ENCODE data around the gene YIPF2.

The YIPF2 gene

GRCh38 chr19:10895363-10895762 lies 33.1 kb downstream of the YIPF2 start:
- Histone ChIP-seq H3F3A (ENCODE audit: insufficient read depth, low read length) (no peaks in the 10 kb centered on the region), H3K9ac (ENCODE audit: low read length) (no peak overlapping the region), H3K4me2 (ENCODE audit: low read depth, low read length) (no peak overlapping the region), H3K4me1 (ENCODE audit: low read length) (no peaks in the 10 kb centered on the region), H3K79me2 (ENCODE audit: low read length) (peaks cover 62% of the 10 kb centered on the region), H3K36me3 (replicated peaks; ENCODE audit: insufficient read depth, low read length) (no peaks in the 10 kb centered on the region), H4K20me1 (ENCODE audit: insufficient read depth, low read length) (no peaks in the 10 kb centered on the region), H3K27me3 (replicated peaks; ENCODE audit: insufficient read depth, low read length) (no peaks in the 10 kb centered on the region), H3K9me3 (replicated peaks; ENCODE audit: insufficient read depth, low read length) (no peaks in the 10 kb centered on the region), H3K9me2 (replicated peaks; ENCODE audit: insufficient read depth, low read length) (no peaks in the 10 kb centered on the region), H2AFZ (ENCODE audit: low read length) (no peak overlapping the region), H3K4me3 (ENCODE audit: low read length) (no peak overlapping the region), H3K27ac (ENCODE audit: low read length) (no peak overlapping the region)
- TF ChIP-seq CTCF (IDR thresholded peaks at IDR 0.05; ENCODE audit: low read length) (no peak), EZH2 (optimal IDR thresholded peaks at IDR 0.05; ENCODE audit: low read depth, low read length) (no peak), EZH2phosphoT487 (IDR thresholded peaks at IDR 0.05; ENCODE audit: low read length) (no peak)
- no peak for DNase-seq

GRCh38 chr19:10894911-10895213 lies 33.6 kb downstream of the YIPF2 start:
- Histone ChIP-seq H3K27ac (ENCODE audit: low read length) (no peak overlapping the region), H3K9me2 (replicated peaks; ENCODE audit: insufficient read depth, low read length) (no peaks in the 10 kb centered on the region), H2AFZ (ENCODE audit: low read length) (no peak overlapping the region), H3K4me2 (ENCODE audit: low read depth, low read length) (no peak overlapping the region), H3K36me3 (replicated peaks; ENCODE audit: insufficient read depth, low read length) (no peaks in the 10 kb centered on the region), H3K79me2 (ENCODE audit: low read length) (peaks cover 57% of the 10 kb centered on the region), H3K4me3 (ENCODE audit: low read length) (no peak overlapping the region), H3F3A (ENCODE audit: insufficient read depth, low read length) (no peaks in the 10 kb centered on the region), H4K20me1 (ENCODE audit: insufficient read depth, low read length) (no peaks in the 10 kb centered on the region), H3K27me3 (replicated peaks; ENCODE audit: insufficient read depth, low read length) (no peaks in the 10 kb centered on the region), H3K4me1 (ENCODE audit: low read length) (no peaks in the 10 kb centered on the region), H3K9me3 (replicated peaks; ENCODE audit: insufficient read depth, low read length) (no peaks in the 10 kb centered on the region), H3K9ac (ENCODE audit: low read length) (no peak overlapping the region)
- TF ChIP-seq EZH2 (optimal IDR thresholded peaks at IDR 0.05; ENCODE audit: low read depth, low read length) (no peak), EZH2phosphoT487 (IDR thresholded peaks at IDR 0.05; ENCODE audit: low read length) (no peak), CTCF (IDR thresholded peaks at IDR 0.05; ENCODE audit: low read length) (no peak)
- DNase-seq = no peak

GRCh38 chr19:10892256-10892655 lies 36.2 kb downstream of the YIPF2 start:
- H3K9ac ChIP-seq (ENCODE audit: low read length) = no peak overlapping the region
- H3K27me3 ChIP-seq (replicated peaks; ENCODE audit: insufficient read depth, low read length) = no peaks in the 10 kb centered on the region
- no peak overlapping the region for H3K27ac ChIP-seq (ENCODE audit: low read length)

More at GRCh38 chr19:10892256-10892655, 36.2 kb downstream of the YIPF2 start:
- Histone ChIP-seq H3K4me1 (ENCODE audit: low read length) (no peaks in the 10 kb centered on the region), H3F3A (ENCODE audit: insufficient read depth, low read length) (no peaks in the 10 kb centered on the region), H2AFZ (ENCODE audit: low read length) (no peak overlapping the region), H3K9me2 (replicated peaks; ENCODE audit: insufficient read depth, low read length) (no peaks in the 10 kb centered on the region), H3K79me2 (ENCODE audit: low read length) (peaks cover 59% of the 10 kb centered on the region), H3K4me3 (ENCODE audit: low read length) (no peak overlapping the region), H3K9me3 (replicated peaks; ENCODE audit: insufficient read depth, low read length) (no peaks in the 10 kb centered on the region), H3K4me2 (ENCODE audit: low read depth, low read length) (no peak overlapping the region), H4K20me1 (ENCODE audit: insufficient read depth, low read length) (no peaks in the 10 kb centered on the region), H3K36me3 (replicated peaks; ENCODE audit: insufficient read depth, low read length) (no peaks in the 10 kb centered on the region)
- DNase-seq = no peak
- no peak for TF ChIP-seq EZH2 (optimal IDR thresholded peaks at IDR 0.05; ENCODE audit: low read depth, low read length)
- TF ChIP-seq CTCF (IDR thresholded peaks at IDR 0.05; ENCODE audit: low read length) = no peak
- no peak for TF ChIP-seq EZH2phosphoT487 (IDR thresholded peaks at IDR 0.05; ENCODE audit: low read length)
